Keratinocyte (primary cell): ENCODE measurements around the gene TFG. TPM values are rescaled to one million over a fixed set of nuclear protein-coding genes. Genes with fewer than 3 reads are reported as not detected.

ENCODE experiments used
- DNase-seq: peaks from one replicate; pipeline ENCODE4 v3.0.0-alpha.2; 2011; ENCODE audit warnings: low read depth, missing footprints, low spot score
- FAIRE-seq: peaks from 2 replicates; lab custom pipeline; 2011; peaks lifted over from hg19 to GRCh38; lab: Jason Lieb, UNC
- H2AFZ ChIP-seq: 2 replicates; pipeline ENCODE4 v1.6.0; 2012; ENCODE audit warnings: low read length, control low read depth, inconsistent platforms; ENCODE audit not compliant: control insufficient read depth
- H3K27ac ChIP-seq: 2 replicates; pipeline ENCODE4 v1.5.1; 2011; ENCODE audit warnings: low read length; ENCODE audit not compliant: control insufficient read depth, insufficient read depth
- H3K27me3 ChIP-seq: 3 replicates; pipeline ENCODE4 v1.6.0; 2011; ENCODE audit warnings: low read length; ENCODE audit not compliant: control insufficient read depth, insufficient read depth; ENCODE audit errors: extremely low read depth
- H3K36me3 ChIP-seq, 2 experiments: 2 replicates in 1 of 2; 3 replicates in 1 of 2; pipeline ENCODE4 v1.5.1; 2011; ENCODE audit warnings: low read length in 2 of 2, mild to moderate bottlenecking in 1 of 2; ENCODE audit not compliant: control insufficient read depth in 2 of 2, insufficient read depth in 2 of 2; ENCODE audit errors: extremely low read depth in 1 of 2
- H3K4me1 ChIP-seq: 3 replicates; pipeline ENCODE4 v1.5.1; 2011; ENCODE audit warnings: low read length; ENCODE audit not compliant: control insufficient read depth, insufficient read depth; ENCODE audit errors: extremely low read depth
- H3K4me2 ChIP-seq: 3 replicates; pipeline ENCODE4 v1.6.0; 2011; ENCODE audit warnings: low read depth, low read length; ENCODE audit not compliant: control insufficient read depth, insufficient read depth; ENCODE audit errors: extremely low read depth
- H3K4me3 ChIP-seq, 3 experiments: fragments of 200-600 bp in 1 of 3; sonication (generic) in 1 of 3; 2 replicates in 2 of 3; 3 replicates in 1 of 3; pipeline ENCODE4 v1.5.1; 2011 to 2016; ENCODE audit warnings: low read length in 3 of 3, mild to moderate bottlenecking in 3 of 3, control low read depth in 2 of 3, inconsistent platforms in 1 of 3, low read depth in 1 of 3, mixed read lengths in 1 of 3, mixed run types in 1 of 3, moderate library complexity in 1 of 3; ENCODE audit not compliant: control insufficient read depth in 2 of 3, insufficient read depth in 2 of 3; ENCODE audit errors: extremely low read depth in 1 of 3
- H3K79me2 ChIP-seq: 2 replicates; pipeline ENCODE4 v1.6.0; 2012; ENCODE audit warnings: low read length; ENCODE audit not compliant: control insufficient read depth, insufficient read depth
- H3K9ac ChIP-seq: 3 replicates; pipeline ENCODE4 v1.6.0; 2011; ENCODE audit warnings: low read length; ENCODE audit not compliant: control insufficient read depth, insufficient read depth; ENCODE audit errors: extremely low read depth
- H3K9me1 ChIP-seq: 3 replicates; pipeline ENCODE4 v1.6.0; 2011; ENCODE audit warnings: low read length; ENCODE audit not compliant: control insufficient read depth, insufficient read depth; ENCODE audit errors: extremely low read depth
- H3K9me3 ChIP-seq: 2 replicates; pipeline ENCODE4 v1.5.1; 2012; ENCODE audit warnings: low read depth, low read length; ENCODE audit not compliant: control insufficient read depth
- H4K20me1 ChIP-seq: 3 replicates; pipeline ENCODE4 v1.6.0; 2011; ENCODE audit warnings: low read length; ENCODE audit not compliant: control insufficient read depth, insufficient read depth; ENCODE audit errors: extremely low read depth
- EZH2 ChIP-seq: IDR thresholded peaks from one replicate; pipeline ENCODE4 v1.6.1; 2012; ENCODE audit warnings: inconsistent platforms, mild to moderate bottlenecking, low read length, moderate library complexity
- dilution Hi-C: fragments of 300-500 bp; cut with MboI; formaldehyde crosslinking; loops from one replicate; pipeline ENCODE4 v1.7.0; 2020; ENCODE audit warnings: low sequenced_read_pairs; ENCODE audit not compliant: extremely low pct_ligation_motif_present
- polyA plus RNA-seq, 5 experiments: library from polyadenylated mRNA; depleted of rRNA in 3 of 5; stranded (reverse) in 3 of 5; stranded (forward) in 1 of 5; unstranded in 1 of 5; fragments of >200 nt; gene quantifications; 1 replicate in 1 of 5; 2 replicates in 3 of 5; 3 replicates in 1 of 5; pipeline versions ENCODE4 v1.2.1 to v1.2.3, GENCODE V29; 2011 to 2012; ENCODE audit warnings: missing spikeins in 2 of 5, low read depth in 1 of 5, low replicate concordance in 1 of 5
- TF ChIP-seq, protein P1 (sequence below), 3 experiments: IDR thresholded peaks in 1 of 3; conservative IDR thresholded peaks in 1 of 3; optimal IDR thresholded peaks in 1 of 3; 2 replicates in 2 of 3; 3 replicates in 1 of 3; pipeline versions ENCODE3 to v1.5.1; 2011; ENCODE audit warnings: low read length in 3 of 3, mild to moderate bottlenecking in 3 of 3, moderate library complexity in 2 of 3, control low read depth in 1 of 3, inconsistent platforms in 1 of 3; ENCODE audit not compliant: insufficient read depth in 2 of 3; ENCODE audit errors: extremely low read depth in 1 of 3

The TFG gene
- polyA plus RNA-seq, 1 donor (not counting 4 experiments of a cell fraction or from before 2014, with no cell fraction given): 177 TPM

DNA sequence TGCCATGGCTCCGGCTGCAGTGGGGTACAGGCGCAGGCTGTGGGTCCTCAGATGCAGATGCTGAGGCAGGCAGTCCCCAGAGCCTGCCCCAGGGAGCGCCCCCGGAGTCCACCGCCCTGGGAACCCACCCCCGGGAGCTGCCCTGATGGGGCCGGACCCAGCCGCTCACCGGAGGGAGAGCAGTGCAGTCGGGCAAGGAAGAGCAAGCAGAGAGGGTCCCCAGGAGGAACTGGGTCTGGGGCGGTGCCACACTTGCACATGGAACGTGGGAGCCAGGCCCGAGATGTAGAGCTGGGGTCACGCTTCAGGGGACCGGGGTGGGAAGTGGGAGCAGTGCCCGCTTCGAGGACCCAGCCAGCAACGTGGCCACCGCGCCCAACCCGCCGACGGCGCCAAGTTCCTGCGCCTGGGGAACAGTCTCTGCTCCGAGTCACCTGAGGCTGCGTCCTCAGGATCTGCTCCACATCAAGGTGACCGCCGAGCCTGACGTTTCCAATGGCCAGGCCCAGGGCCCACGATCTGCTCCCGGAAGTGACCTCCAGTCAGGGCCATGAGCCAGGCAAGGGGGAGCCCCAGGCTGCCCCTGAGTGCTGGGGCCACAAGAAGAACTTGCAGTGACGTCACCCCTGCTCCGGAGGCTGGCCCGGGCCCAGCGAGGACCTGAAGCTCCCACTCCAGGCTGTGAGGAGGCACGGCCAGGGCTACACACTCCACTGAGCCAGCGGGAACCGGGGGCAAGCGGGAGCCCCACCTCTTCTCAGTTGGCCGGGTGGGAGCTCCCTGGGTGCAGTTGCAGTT, 27.0 kb upstream of the TFG start:
- FAIRE-seq: no peak

DNA sequence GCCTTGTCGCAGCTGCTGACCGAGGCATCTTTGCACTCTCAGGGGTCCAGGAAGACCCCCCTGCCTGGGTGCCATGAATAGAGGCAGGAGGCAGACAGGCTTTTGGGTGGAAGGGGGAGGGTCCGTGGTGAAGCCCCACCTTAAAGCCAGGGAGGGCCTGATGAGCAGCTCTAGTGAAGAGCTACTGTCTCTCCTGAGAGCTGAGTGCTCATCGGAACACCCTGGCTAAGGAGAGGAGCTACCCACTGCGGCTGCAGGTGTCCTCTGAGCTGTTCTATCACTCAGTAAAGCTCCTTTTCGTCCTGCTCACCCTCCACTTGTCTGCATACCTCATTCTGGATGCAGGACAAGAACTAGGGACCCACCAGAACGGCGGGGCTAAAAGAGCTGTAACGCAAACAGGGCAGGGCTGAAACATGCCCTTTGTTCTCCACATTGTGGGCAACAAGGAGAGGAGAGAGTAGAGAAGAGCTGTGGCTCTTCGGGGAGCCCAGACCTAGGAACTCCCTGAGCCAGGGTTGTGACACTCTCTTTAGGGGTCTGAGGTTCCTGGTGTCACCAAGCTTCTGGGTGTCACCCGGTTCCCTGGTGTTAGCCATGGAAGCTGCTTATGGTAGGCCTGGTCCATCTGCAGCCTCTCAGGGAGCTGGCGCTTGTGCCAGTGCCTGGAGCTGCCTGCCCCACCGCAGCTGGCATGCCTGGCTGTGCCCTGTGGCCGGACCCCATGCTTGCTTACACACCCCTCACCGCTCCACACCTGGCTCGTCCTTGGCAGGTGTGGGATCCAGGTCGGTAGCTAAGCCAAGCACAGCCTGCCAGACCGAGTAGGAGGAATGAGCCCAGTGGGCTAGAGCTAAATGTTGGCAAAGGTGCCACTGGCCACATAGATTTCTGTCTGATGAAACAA, 26.2 kb upstream of the TFG start:
- Histone ChIP-seq H3K9ac (no peak overlapping the region), H3K27me3 (no peaks in the 10 kb centered on the region), H3K4me1 (no peaks in the 10 kb centered on the region), H3K9me1 (no peaks in the 10 kb centered on the region), H3K4me3 (no peak overlapping the region), H4K20me1 (no peaks in the 10 kb centered on the region), H3K27ac (no peak overlapping the region), H3K4me2 (no peak overlapping the region), H3K9me3 (no peaks in the 10 kb centered on the region), H2AFZ (no peak overlapping the region), H3K79me2 (no peaks in the 10 kb centered on the region), H3K36me3 (no peaks in the 10 kb centered on the region)
- no peak for FAIRE-seq
- TF ChIP-seq EZH2: no peak
- TF ChIP-seq, protein P1, sequence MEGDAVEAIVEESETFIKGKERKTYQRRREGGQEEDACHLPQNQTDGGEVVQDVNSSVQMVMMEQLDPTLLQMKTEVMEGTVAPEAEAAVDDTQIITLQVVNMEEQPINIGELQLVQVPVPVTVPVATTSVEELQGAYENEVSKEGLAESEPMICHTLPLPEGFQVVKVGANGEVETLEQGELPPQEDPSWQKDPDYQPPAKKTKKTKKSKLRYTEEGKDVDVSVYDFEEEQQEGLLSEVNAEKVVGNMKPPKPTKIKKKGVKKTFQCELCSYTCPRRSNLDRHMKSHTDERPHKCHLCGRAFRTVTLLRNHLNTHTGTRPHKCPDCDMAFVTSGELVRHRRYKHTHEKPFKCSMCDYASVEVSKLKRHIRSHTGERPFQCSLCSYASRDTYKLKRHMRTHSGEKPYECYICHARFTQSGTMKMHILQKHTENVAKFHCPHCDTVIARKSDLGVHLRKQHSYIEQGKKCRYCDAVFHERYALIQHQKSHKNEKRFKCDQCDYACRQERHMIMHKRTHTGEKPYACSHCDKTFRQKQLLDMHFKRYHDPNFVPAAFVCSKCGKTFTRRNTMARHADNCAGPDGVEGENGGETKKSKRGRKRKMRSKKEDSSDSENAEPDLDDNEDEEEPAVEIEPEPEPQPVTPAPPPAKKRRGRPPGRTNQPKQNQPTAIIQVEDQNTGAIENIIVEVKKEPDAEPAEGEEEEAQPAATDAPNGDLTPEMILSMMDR (optimal IDR thresholded peaks at IDR 0.05 in 1 of 3, IDR thresholded peaks at IDR 0.05 in 1 of 3, conservative IDR thresholded peaks at IDR 0.05 in 1 of 3; ENCODE audit: extremely low read depth in 1 of 3, insufficient read depth in 2 of 3, low read length in 3 of 3): no peak
- no peak for DNase-seq
- dilution Hi-C loops: no loop called here

More for the DNA sequence above, 27.0 kb upstream of the TFG start:
- Histone ChIP-seq H3K9me3 (no peaks in the 10 kb centered on the region), H3K9ac (no peak overlapping the region), H3K4me3 (no peak overlapping the region), H3K9me1 (no peaks in the 10 kb centered on the region), H3K4me1 (no peaks in the 10 kb centered on the region), H4K20me1 (no peaks in the 10 kb centered on the region), H3K27ac (no peak overlapping the region), H3K4me2 (no peak overlapping the region), H3K36me3 (no peaks in the 10 kb centered on the region), H3K79me2 (no peaks in the 10 kb centered on the region), H2AFZ (no peak overlapping the region), H3K27me3 (no peaks in the 10 kb centered on the region)
- TF ChIP-seq EZH2: no peak
- TF ChIP-seq, protein P1 (optimal IDR thresholded peaks at IDR 0.05 in 1 of 3, IDR thresholded peaks at IDR 0.05 in 1 of 3, conservative IDR thresholded peaks at IDR 0.05 in 1 of 3; ENCODE audit: extremely low read depth in 1 of 3, insufficient read depth in 2 of 3, low read length in 3 of 3): no peak
- dilution Hi-C loops: no loop called here
- DNase-seq: no peak
